Thoracic aorta (tissue), 2 donors: Measurements from ENCODE around the gene ZMYND19. TPM values are rescaled to one million over a fixed set of nuclear protein-coding genes. Genes with fewer than 3 reads are reported as not detected.

ENCODE experiments used
- ATAC-seq: fragments of 150-250 bp; one replicate; pipeline ENCODE4 v1.8.0; 2017; ENCODE audit warnings: low read depth; ENCODE audit not compliant: insufficient number of reproducible peaks, low FRiP score
- DNase-seq: peaks from one replicate; pipeline ENCODE4 v3.0.0-alpha.2; 2020; ENCODE audit warnings: low spot score
- H3K27ac ChIP-seq, 2 donors: fragments of 200-600 bp; sonication (generic); 1 replicate in 1 of 2; 2 replicates in 1 of 2; pipeline ENCODE4 v1.5.1; 2016; ENCODE audit warnings: mild to moderate bottlenecking in 2 of 2, moderate library complexity in 2 of 2
- H3K27me3 ChIP-seq: fragments of 200-600 bp; sonication (generic); replicated peaks from 2 replicates; pipeline ENCODE4 v1.6.0; 2016; ENCODE audit warnings: mild to moderate bottlenecking; ENCODE audit not compliant: insufficient read depth
- H3K36me3 ChIP-seq: fragments of 200-600 bp; sonication (generic); one replicate; pipeline ENCODE4 v1.5.1; 2016
- H3K4me1 ChIP-seq, 2 donors: fragments of 200-600 bp; sonication (generic); 1 replicate in 1 of 2; 2 replicates in 1 of 2; pipeline versions ENCODE4 v1.5.1 to v1.6.0; 2016; ENCODE audit warnings: low read depth in 2 of 2, mild to moderate bottlenecking in 1 of 2; ENCODE audit not compliant: control insufficient read depth in 1 of 2
- H3K4me3 ChIP-seq: fragments of 200-600 bp; sonication (generic); 2 replicates; pipeline ENCODE4 v1.5.1; 2016; ENCODE audit warnings: mild to moderate bottlenecking
- H3K9me3 ChIP-seq: fragments of 200-600 bp; sonication (generic); 2 replicates; pipeline ENCODE4 v1.5.1; 2016
- total RNA-seq, 2 donors: library from RNA; depleted of rRNA; stranded (reverse); fragments of >200 nt; gene quantifications; one replicate each; pipeline versions ENCODE4 v1.1.0 to v1.2.3, GENCODE V29; 2016
- TF ChIP-seq, protein P1 (sequence below): fragments of 200-600 bp; sonication (generic); IDR thresholded peaks from one replicate; pipeline ENCODE4 v1.5.1; 2019; ENCODE audit warnings: antibody characterized with exemption

ZMYND19 gene
- total RNA-seq, 2 donors from 2014 or later = 10.8 to 14.1 TPM

DNA sequence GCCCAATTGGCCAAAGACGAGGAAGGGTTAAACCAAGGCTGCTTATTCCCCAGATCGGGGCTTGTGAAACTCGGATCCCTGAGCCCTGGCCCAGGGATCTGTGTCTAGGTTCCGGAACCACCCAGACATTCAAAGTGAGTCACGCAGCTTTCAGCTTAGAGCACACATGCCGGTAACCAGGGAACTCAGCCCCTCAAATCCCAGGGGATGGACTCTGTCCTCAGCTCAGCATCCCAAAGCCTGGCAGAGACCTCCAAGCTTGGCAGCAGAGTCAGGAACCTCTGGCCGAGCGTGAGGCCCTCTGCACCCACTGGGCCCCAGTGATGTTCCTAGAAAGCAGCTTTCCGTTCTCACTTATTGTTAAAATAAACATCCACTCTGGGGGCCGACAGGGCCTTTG lies 45.2 kb downstream of the ZMYND19 start:
- Histone ChIP-seq H3K9me3 (no peaks in the 10 kb centered on the region), H3K4me3 (no peak overlapping the region), H3K4me1 (peaks cover 10 to 37% of the 10 kb centered on the region in 2 donors), H3K27me3 (no peaks in the 10 kb centered on the region), H3K27ac (peak overlapping the region; percentile 37 to 46), H3K36me3 (peaks cover 7% of the 10 kb centered on the region)
- ATAC-seq (no peak), DNase-seq (peak; percentile 62)
- TF ChIP-seq, protein P1, sequence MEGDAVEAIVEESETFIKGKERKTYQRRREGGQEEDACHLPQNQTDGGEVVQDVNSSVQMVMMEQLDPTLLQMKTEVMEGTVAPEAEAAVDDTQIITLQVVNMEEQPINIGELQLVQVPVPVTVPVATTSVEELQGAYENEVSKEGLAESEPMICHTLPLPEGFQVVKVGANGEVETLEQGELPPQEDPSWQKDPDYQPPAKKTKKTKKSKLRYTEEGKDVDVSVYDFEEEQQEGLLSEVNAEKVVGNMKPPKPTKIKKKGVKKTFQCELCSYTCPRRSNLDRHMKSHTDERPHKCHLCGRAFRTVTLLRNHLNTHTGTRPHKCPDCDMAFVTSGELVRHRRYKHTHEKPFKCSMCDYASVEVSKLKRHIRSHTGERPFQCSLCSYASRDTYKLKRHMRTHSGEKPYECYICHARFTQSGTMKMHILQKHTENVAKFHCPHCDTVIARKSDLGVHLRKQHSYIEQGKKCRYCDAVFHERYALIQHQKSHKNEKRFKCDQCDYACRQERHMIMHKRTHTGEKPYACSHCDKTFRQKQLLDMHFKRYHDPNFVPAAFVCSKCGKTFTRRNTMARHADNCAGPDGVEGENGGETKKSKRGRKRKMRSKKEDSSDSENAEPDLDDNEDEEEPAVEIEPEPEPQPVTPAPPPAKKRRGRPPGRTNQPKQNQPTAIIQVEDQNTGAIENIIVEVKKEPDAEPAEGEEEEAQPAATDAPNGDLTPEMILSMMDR = no peak

- H3K36me3 ChIP-seq = peaks cover 9% of the 10 kb centered on the region
- H3K4me3 ChIP-seq = no peak overlapping the region
- H3K9me3 ChIP-seq = no peaks in the 10 kb centered on the region
- DNase-seq (no peak), ATAC-seq (no peak)
- TF ChIP-seq, protein P1 = no peak
- peaks cover 5 to 28% of the 10 kb centered on the region in 2 donors for H3K4me1 ChIP-seq
- H3K27me3 ChIP-seq = no peaks in the 10 kb centered on the region
- no peak overlapping the region for H3K27ac ChIP-seq
These were observed 46.0 kb downstream of the ZMYND19 start for GRCh38 chr9:137544176-137544760.

DNA sequence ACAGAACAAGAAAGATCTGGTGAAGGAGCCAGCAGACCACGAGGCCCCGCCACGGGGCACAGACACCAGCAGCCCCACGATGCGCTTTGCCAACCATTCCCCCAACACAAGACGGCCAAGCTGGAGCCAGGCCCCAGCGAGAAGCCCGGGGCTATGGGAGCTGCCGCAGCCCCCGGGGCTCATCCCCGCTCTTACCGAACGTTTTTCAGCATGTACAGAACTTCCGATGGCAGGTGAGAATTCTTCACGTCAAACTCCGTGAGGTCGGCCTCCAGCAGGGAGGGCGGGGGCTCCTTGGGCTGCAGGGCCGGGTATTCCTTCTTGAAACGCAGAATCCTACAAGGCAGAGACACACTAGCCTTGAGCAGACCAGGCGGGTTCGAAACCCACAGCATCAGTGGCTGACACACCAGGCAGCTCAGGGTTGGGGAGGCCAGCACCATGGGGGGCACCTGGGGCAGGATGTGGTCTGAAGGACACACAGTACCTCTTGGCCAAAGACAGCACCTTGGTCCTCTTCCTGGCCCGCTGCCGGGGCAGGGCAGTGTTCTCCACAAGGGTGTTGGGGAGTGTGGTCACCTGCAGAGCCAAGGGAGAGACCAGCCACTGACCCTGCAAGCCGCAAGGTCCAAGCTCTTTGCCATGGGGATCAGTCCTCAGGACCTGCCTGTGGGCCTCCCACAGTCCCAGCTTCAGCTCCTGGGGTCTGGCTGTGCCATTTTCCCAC lies 46.9 kb downstream of the ZMYND19 start:
- DNase-seq = no peak
- H3K27ac ChIP-seq = no peak overlapping the region
- ATAC-seq = no peak

GRCh38 chr9:137542486-137542885 lies 47.8 kb downstream of the ZMYND19 start:
- Histone ChIP-seq H3K4me3 (no peak overlapping the region), H3K9me3 (no peaks in the 10 kb centered on the region), H3K36me3 (peaks cover 10% of the 10 kb centered on the region), H3K27ac (no peak overlapping the region), H3K4me1 (peaks cover 0 to 11% of the 10 kb centered on the region in 2 donors), H3K27me3 (no peaks in the 10 kb centered on the region)
- TF ChIP-seq, protein P1 = no peak
- ATAC-seq (no peak), DNase-seq (no peak)

More for the DNA sequence above, 46.9 kb downstream of the ZMYND19 start:
- TF ChIP-seq, protein P1 = no peak
- Histone ChIP-seq H3K27me3 (no peaks in the 10 kb centered on the region), H3K4me1 (peaks cover 0 to 20% of the 10 kb centered on the region in 2 donors), H3K9me3 (no peaks in the 10 kb centered on the region), H3K36me3 (peaks cover 10% of the 10 kb centered on the region), H3K4me3 (no peak overlapping the region)

DNA sequence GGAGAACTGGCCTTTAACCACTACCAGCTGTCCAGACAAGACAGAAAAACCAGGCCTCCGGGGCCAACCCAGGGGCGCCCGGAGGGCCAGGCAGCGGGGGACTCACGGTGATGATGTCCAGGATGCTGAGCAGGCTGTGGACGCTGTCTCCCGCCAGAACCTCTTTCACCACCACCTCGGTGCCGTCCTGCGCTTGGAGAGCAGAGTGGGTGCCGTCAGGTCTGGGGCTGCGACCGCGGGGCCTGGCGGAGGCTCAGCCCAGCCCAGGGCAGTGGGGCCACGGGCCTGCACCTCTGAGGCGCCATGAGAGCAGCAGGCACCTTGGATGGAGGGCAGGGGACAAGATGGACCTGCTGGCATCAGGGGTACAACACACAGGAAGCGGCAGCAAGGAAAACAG lies 49.8 kb downstream of the ZMYND19 start:
- ATAC-seq (no peak), DNase-seq (no peak)
- H3K27ac ChIP-seq = no peak overlapping the region
- H3K4me1 ChIP-seq = peaks cover 0 to 7% of the 10 kb centered on the region in 2 donors
- TF ChIP-seq, protein P1 = no peak
- H3K4me3 ChIP-seq = no peak overlapping the region
- H3K9me3 ChIP-seq = no peaks in the 10 kb centered on the region
- no peaks in the 10 kb centered on the region for H3K27me3 ChIP-seq
- peaks cover 10% of the 10 kb centered on the region for H3K36me3 ChIP-seq
